B cell (primary cell): ENCODE results near the gene IL1RAPL1. TPM values are rescaled to one million over a fixed set of nuclear protein-coding genes. Genes with fewer than 3 reads are reported as not detected.

ENCODE experiments used
- ATAC-seq: fragments of 200-7000 bp; cut with Tn5 transposase; one replicate; pipeline ENCODE4 v1.10.0; 2021; ENCODE audit warnings: low read depth, mild to moderate bottlenecking, moderate number of reproducible peaks, moderate library complexity
- CTCF ChIA-PET: fragments of 350-600 bp; sonication (Branson Sonifier 250); formaldehyde crosslinking; loops from one replicate; lab custom pipeline; 2021; ENCODE audit warnings: antibody characterized with exemption, inconsistent platforms; lab: Charles Lee
- POLR2A ChIA-PET: fragments of 350-600 bp; sonication (Branson Sonifier 250); formaldehyde crosslinking; loops from one replicate; lab custom pipeline; 2021; ENCODE audit warnings: antibody characterized with exemption; lab: Charles Lee
- DNase-seq: peaks from one replicate; pipeline ENCODE4 v3.0.0; 2013
- H2AFZ ChIP-seq: 2 replicates; pipeline ENCODE4 v1.6.1; 2012; ENCODE audit warnings: mild to moderate bottlenecking, low read depth, low read length; ENCODE audit not compliant: insufficient read depth, poor library complexity, severe bottlenecking
- H3K27ac ChIP-seq, 2 donors: 1 replicate in 1 of 2; 2 replicates in 1 of 2; pipeline ENCODE4 v1.5.1; 2012 to 2013; ENCODE audit warnings: low read length in 2 of 2, mild to moderate bottlenecking in 2 of 2, moderate library complexity in 1 of 2
- H3K27me3 ChIP-seq, 4 experiments: fragments of 200-600 bp in 1 of 4; sonication (generic) in 1 of 4; replicated peaks in 1 of 4; 1 replicate in 2 of 4; 2 replicates in 2 of 4; pipeline versions ENCODE4 v1.6.1 to v1.7.0; 2013 to 2016; ENCODE audit warnings: low read length in 3 of 4, mild to moderate bottlenecking in 2 of 4, mixed read lengths in 1 of 4, moderate library complexity in 1 of 4; ENCODE audit not compliant: insufficient read depth in 4 of 4, control insufficient read depth in 3 of 4; ENCODE audit errors: control extremely low read depth in 1 of 4
- H3K36me3 ChIP-seq, 2 experiments: replicated peaks in 1 of 2; 1 replicate in 1 of 2; 2 replicates in 1 of 2; pipeline versions ENCODE4 v1.6.1 to v1.7.1; 2013; ENCODE audit warnings: low read length in 1 of 2; ENCODE audit not compliant: insufficient read depth in 2 of 2, control insufficient read depth in 1 of 2; ENCODE audit errors: control extremely low read depth in 1 of 2, extremely low read depth in 1 of 2
- H3K4me1 ChIP-seq, 2 donors: fragments of 200-600 bp in 1 of 2; sonication (generic) in 1 of 2; 1 replicate in 1 of 2; 2 replicates in 1 of 2; pipeline versions ENCODE4 v1.5.1 to v1.6.1; 2013 to 2017; ENCODE audit warnings: low read length in 2 of 2; ENCODE audit not compliant: control insufficient read depth in 2 of 2, insufficient read depth in 2 of 2
- H3K4me2 ChIP-seq: replicated peaks from 2 replicates; pipeline ENCODE3; 2012; ENCODE audit warnings: mild to moderate bottlenecking, low read depth, low read length; ENCODE audit not compliant: poor library complexity, severe bottlenecking
- H3K4me3 ChIP-seq, 5 experiments: fragments of 200-600 bp in 1 of 5; sonication (generic) in 1 of 5; 1 replicate in 3 of 5; 2 replicates in 2 of 5; pipeline versions ENCODE4 v1.5.1 to v1.7.0; 2011 to 2016; ENCODE audit warnings: low read length in 4 of 5, mild to moderate bottlenecking in 4 of 5, low read depth in 2 of 5, control low read depth in 1 of 5, moderate library complexity in 1 of 5; ENCODE audit not compliant: insufficient read depth in 1 of 5; ENCODE audit errors: control extremely low read depth in 1 of 5, extremely low read depth in 1 of 5
- H3K79me2 ChIP-seq: fragments of 200-600 bp; sonication (generic); one replicate; pipeline ENCODE4 v1.6.0; 2016; ENCODE audit warnings: low read length; ENCODE audit not compliant: control insufficient read depth, insufficient read depth
- H3K9ac ChIP-seq: fragments of 200-600 bp; sonication (generic); 2 replicates; pipeline ENCODE4 v1.6.1; 2017; ENCODE audit warnings: mild to moderate bottlenecking, low read length, moderate library complexity
- H3K9me3 ChIP-seq, 3 donors: one replicate each; pipeline versions ENCODE4 v1.6.1 to v1.7.1; 2013; ENCODE audit warnings: low read length in 2 of 3; ENCODE audit not compliant: control insufficient read depth in 2 of 3, insufficient read depth in 1 of 3; ENCODE audit errors: control extremely low read depth in 1 of 3
- H4K20me1 ChIP-seq: 2 replicates; pipeline ENCODE4 v1.6.0; 2012; ENCODE audit warnings: mild to moderate bottlenecking, low read length; ENCODE audit not compliant: insufficient read depth, control insufficient read depth, poor library complexity, severe bottlenecking
- H3K27ac Mint-ChIP-seq: one replicate; pipeline ENCODE4 v1.8.0; 2021; ENCODE audit warnings: mixed read lengths
- H3K27me3 Mint-ChIP-seq: one replicate; pipeline ENCODE4 v1.8.0; 2021; ENCODE audit warnings: mixed read lengths
- H3K4me1 Mint-ChIP-seq: one replicate; pipeline ENCODE4 v1.8.0; 2021; ENCODE audit warnings: mixed read lengths
- H3K4me3 Mint-ChIP-seq: one replicate; pipeline ENCODE4 v1.8.0; 2021; ENCODE audit warnings: mixed read lengths
- H3K9me3 Mint-ChIP-seq: one replicate; pipeline ENCODE4 v1.8.0; 2022; ENCODE audit warnings: mixed read lengths; ENCODE audit not compliant: insufficient read depth
- EZH2 ChIP-seq: IDR thresholded peaks from 2 replicates; pipeline ENCODE4 v1.6.1; 2012; ENCODE audit warnings: borderline replicate concordance, low read depth, mild to moderate bottlenecking, moderate library complexity, low read length; ENCODE audit not compliant: insufficient read depth, poor library complexity, severe bottlenecking
- WGBS: methylation state at CpG from one replicate; pipeline ENCODE4 v1.1.5; 2013; ENCODE audit warnings: missing lambda C conversion rate; ENCODE audit not compliant: insufficient coverage; 5-methylcytosine and 5-hydroxymethylcytosine counted together
- intact Hi-C: fragments of 100-400 bp; cut with micrococcal nuclease; formaldehyde crosslinking; loops from one replicate; pipeline ENCODE4 v1.10.0; 2022
- polyA plus RNA-seq: library from polyadenylated mRNA; depleted of rRNA; stranded (reverse); fragments of >200 nt; gene quantifications from 2 replicates; pipeline ENCODE4 v1.2.3, GENCODE V29; 2012
- total RNA-seq, 2 donors: library from RNA; stranded (reverse); fragments of 120-200 nt in 1 of 2; gene quantifications; 1 replicate in 1 of 2; 2 replicates in 1 of 2; pipeline versions ENCODE4 v1.2.3 to v1.2.4, GENCODE V29; 2013 to 2022
- TF ChIP-seq, protein P1 (sequence below): fragments of 200-600 bp; IDR thresholded peaks from one replicate; pipeline ENCODE4 v1.8.0; 2022; ENCODE audit warnings: antibody characterized with exemption, mild to moderate bottlenecking

The IL1RAPL1 gene
- total and polyA plus RNA-seq, 2 donors (not counting 1 experiment from before 2014, with no cell fraction given) = not detected

GRCh38 chrX:28843817-28844216 is 256.6 kb downstream of the IL1RAPL1 start:
- Histone ChIP-seq H3K27me3 (no peaks in the 10 kb centered on the region), H3K36me3 (no peaks in the 10 kb centered on the region), H4K20me1 (no peaks in the 10 kb centered on the region), H2AFZ (no peak overlapping the region), H3K9me3 (no peaks in the 10 kb centered on the region), H3K4me3 (no peak overlapping the region), H3K4me2 (no peak overlapping the region), H3K9ac (no peak overlapping the region), H3K4me1 (no peaks in the 10 kb centered on the region), H3K79me2 (no peaks in the 10 kb centered on the region), H3K27ac (no peak overlapping the region)
- no CpG with 5 or more reads among the region's 3 CpGs for WGBS
- Mint-ChIP-seq H3K9me3 (no peaks in the 10 kb centered on the region), H3K27ac (no peak overlapping the region), H3K4me1 (no peaks in the 10 kb centered on the region), H3K4me3 (no peak overlapping the region), H3K27me3 (no peaks in the 10 kb centered on the region)
- no peak for ATAC-seq
- DNase-seq = no peak
- ChIA-PET POLR2A (no interaction called here), CTCF (no interaction called here)
- intact Hi-C loops = no loop called here
- TF ChIP-seq, protein P1, sequence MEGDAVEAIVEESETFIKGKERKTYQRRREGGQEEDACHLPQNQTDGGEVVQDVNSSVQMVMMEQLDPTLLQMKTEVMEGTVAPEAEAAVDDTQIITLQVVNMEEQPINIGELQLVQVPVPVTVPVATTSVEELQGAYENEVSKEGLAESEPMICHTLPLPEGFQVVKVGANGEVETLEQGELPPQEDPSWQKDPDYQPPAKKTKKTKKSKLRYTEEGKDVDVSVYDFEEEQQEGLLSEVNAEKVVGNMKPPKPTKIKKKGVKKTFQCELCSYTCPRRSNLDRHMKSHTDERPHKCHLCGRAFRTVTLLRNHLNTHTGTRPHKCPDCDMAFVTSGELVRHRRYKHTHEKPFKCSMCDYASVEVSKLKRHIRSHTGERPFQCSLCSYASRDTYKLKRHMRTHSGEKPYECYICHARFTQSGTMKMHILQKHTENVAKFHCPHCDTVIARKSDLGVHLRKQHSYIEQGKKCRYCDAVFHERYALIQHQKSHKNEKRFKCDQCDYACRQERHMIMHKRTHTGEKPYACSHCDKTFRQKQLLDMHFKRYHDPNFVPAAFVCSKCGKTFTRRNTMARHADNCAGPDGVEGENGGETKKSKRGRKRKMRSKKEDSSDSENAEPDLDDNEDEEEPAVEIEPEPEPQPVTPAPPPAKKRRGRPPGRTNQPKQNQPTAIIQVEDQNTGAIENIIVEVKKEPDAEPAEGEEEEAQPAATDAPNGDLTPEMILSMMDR = no peak
- TF ChIP-seq EZH2 = no peak

DNA sequence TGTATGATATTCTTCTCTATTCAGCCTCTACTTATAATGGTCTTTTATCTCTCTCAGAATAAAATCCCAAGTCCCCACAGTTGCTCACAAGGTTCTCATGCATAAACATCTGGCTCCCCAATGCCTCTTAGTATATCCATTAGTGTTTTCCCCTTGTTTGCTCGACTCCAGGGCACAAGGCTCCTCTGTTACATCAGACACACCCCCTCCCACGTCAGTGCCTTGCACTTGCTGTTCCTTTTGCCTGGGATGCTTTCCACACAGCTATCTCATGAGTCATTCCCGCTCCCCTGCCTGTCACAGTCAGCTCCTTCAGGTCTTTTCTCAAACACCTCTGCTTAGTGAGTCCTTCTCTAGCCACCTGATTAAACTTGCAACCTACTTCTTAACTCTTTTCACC is 260.2 kb downstream of the IL1RAPL1 start:
- Histone ChIP-seq H3K79me2 (no peaks in the 10 kb centered on the region), H3K4me2 (no peak overlapping the region), H3K9ac (no peak overlapping the region), H3K27me3 (no peaks in the 10 kb centered on the region), H4K20me1 (no peaks in the 10 kb centered on the region), H3K4me3 (no peak overlapping the region), H3K4me1 (no peaks in the 10 kb centered on the region), H3K9me3 (no peaks in the 10 kb centered on the region), H3K27ac (no peak overlapping the region), H2AFZ (no peak overlapping the region), H3K36me3 (no peaks in the 10 kb centered on the region)
- ATAC-seq (no peak), DNase-seq (no peak)
- Mint-ChIP-seq H3K27ac (no peak overlapping the region), H3K4me3 (no peak overlapping the region), H3K27me3 (no peaks in the 10 kb centered on the region), H3K9me3 (no peaks in the 10 kb centered on the region), H3K4me1 (no peaks in the 10 kb centered on the region)
- CTCF ChIA-PET = no interaction called here
- WGBS = 50% methylated on average over 2 of the region's 3 CpGs
- POLR2A ChIA-PET = no interaction called here
- intact Hi-C loops = no loop called here
- TF ChIP-seq, protein P1 = no peak
- no peak for TF ChIP-seq EZH2
